ENCODE results near the gene PFDN6.

The PFDN6 gene

DNA sequence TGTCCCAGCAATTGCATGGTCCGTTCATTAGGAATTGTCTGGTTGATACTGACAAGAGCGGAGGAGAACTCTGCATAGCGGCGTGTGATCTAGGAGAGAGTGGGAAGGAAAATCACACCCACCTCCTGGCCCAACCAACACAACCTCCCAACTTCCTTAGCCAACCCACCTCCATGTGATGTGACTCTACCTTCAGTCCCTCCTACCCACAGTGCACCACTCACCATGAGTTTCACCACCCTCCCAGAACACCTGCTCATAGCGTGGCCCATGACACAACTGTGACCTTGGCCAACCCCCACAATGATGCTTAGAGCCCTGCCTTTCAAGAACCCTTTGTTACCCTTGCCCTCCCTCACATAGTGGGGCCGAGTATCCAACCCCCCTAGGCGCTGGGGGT lies 25.4 kb upstream of the PFDN6 start:
- TF ChIP-seq, protein P1, sequence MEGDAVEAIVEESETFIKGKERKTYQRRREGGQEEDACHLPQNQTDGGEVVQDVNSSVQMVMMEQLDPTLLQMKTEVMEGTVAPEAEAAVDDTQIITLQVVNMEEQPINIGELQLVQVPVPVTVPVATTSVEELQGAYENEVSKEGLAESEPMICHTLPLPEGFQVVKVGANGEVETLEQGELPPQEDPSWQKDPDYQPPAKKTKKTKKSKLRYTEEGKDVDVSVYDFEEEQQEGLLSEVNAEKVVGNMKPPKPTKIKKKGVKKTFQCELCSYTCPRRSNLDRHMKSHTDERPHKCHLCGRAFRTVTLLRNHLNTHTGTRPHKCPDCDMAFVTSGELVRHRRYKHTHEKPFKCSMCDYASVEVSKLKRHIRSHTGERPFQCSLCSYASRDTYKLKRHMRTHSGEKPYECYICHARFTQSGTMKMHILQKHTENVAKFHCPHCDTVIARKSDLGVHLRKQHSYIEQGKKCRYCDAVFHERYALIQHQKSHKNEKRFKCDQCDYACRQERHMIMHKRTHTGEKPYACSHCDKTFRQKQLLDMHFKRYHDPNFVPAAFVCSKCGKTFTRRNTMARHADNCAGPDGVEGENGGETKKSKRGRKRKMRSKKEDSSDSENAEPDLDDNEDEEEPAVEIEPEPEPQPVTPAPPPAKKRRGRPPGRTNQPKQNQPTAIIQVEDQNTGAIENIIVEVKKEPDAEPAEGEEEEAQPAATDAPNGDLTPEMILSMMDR (IDR thresholded peaks at IDR 0.05; ENCODE audit: control insufficient read depth, insufficient read depth, low read depth, low read length, missing control alignments) = no peak
- DNase-seq (ENCODE audit: low read depth) = no peak
- no peak overlapping the region for H3K4me3 ChIP-seq (ENCODE audit: control insufficient read depth, low read depth, low read length)

GRCh38 chr6:33271117-33271467 lies 18.3 kb upstream of the PFDN6 start:
- TF ChIP-seq, protein P1 (IDR thresholded peaks at IDR 0.05; ENCODE audit: control insufficient read depth, insufficient read depth, low read depth, low read length, missing control alignments) = no peak
- H3K4me3 ChIP-seq (ENCODE audit: control insufficient read depth, low read depth, low read length) = peak overlapping the region; percentile 90
- no peak for DNase-seq (ENCODE audit: low read depth)

DNA sequence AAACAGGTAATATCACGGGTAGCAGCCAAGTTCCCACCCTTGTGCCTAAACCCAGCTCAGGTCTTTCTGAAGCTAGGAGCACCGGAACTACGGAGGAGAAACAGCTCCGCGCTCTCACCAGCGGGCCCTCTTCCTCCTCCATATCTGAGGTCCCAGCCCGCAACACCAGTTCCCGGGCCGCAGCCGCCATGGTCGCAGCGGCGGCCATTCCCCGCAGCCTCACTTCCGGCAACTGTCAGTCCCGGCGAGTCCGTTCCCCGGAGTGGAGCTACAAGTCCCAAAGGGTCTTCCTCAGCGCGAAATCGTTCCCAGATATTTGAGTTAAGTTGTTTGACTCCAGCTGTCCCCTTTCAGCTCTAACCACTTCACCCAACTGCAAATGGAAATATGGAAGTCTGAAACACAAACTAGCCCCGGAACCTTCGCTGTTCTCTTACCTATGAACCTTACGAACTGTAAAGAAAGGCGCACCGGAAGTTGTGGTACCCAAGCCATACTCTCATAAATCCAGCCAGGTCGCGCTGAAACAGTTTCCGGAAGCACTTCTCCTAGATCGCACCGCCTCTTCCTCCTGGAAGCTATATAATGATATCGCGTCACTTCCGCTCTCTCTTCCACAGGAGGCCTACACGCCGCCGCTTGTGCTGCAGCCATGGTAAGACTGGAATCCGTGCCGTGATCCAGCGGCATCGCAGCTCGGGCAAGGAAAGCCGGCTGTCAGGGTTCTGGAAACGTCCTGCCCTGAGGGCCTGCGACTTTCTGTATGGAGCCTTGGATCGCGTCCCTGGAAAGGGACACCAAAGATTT lies 17.7 kb upstream of the PFDN6 start, which contains the start of the genes RPS18 and VPS52:
TSS of gene RPS18 (plus strand) at position 608 of the 807 bp plus-strand sequence. CDS start at position 653, 45 bp downstream.
TSS of gene VPS52 (minus strand) at position 409 of the 807 bp plus-strand sequence. CDS start at position 208, 201 bp downstream.
- peak within 1 kb of the TSS; percentile 90 for H3K4me3 ChIP-seq (ENCODE audit: control insufficient read depth, low read depth, low read length)
- DNase-seq (ENCODE audit: low read depth) = peak; percentile 98
- TF ChIP-seq, protein P1 (IDR thresholded peaks at IDR 0.05; ENCODE audit: control insufficient read depth, insufficient read depth, low read depth, low read length, missing control alignments) = no peak

DNA sequence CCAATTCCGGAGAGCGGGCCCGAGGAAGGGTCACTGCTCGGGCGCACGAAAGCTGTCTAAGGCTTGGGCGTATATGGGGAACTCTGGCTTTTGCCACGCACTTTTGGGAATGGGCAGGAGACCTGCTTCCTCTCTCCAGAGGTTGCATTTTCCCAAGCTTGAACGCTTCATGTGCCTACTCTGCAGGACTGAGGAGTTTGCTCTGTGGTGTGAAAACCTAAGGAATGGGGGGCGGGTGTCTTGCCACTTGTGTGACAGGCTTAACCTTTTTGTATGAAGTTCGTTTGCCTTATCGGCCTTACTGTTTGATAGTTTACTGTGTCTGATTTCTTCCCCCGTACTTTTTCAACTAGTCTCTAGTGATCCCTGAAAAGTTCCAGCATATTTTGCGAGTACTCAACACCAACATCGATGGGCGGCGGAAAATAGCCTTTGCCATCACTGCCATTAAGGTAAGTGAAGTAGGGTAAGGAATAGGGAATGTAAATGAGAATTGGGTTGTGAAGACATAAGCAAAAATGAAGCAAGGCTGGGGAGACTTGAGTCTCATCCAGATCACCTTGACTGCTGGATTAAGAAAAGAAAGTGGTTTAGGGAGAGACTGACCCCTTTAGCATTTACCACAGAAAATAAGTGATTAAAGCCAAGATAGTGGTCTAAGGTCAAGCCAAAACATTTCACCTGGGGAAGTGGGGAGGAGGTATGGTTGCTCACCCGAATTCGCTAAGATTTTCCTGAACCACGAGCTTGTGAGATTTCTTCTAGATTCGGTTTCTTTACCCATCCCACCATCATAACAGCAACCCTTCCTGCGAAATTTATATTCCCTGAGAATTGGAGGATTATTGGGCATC lies 16.9 kb upstream of the PFDN6 start:
- TF ChIP-seq, protein P1 (IDR thresholded peaks at IDR 0.05; ENCODE audit: control insufficient read depth, insufficient read depth, low read depth, low read length, missing control alignments) = no peak
- no peak for DNase-seq (ENCODE audit: low read depth)
- peak overlapping the region; percentile 90 for H3K4me3 ChIP-seq (ENCODE audit: control insufficient read depth, low read depth, low read length)

GRCh38 chr6:33273129-33273923 lies 16.1 kb upstream of the PFDN6 start:
- no peak for DNase-seq (ENCODE audit: low read depth)
- H3K4me3 ChIP-seq (ENCODE audit: control insufficient read depth, low read depth, low read length) = peak overlapping the region; percentile 90
- TF ChIP-seq, protein P1 (IDR thresholded peaks at IDR 0.05; ENCODE audit: control insufficient read depth, insufficient read depth, low read depth, low read length, missing control alignments) = no peak

All from AG09309 (cell line).